Heart left ventricle (tissue), 13 donors: Measurements from ENCODE around the gene ATP7A.
A peak's percentile ranks its signal among the peaks of the same experiment; 100 is the strongest.

Experiments used
- CTCF ChIP-seq, 12 donors: fragments of 200-600 bp; sonication (generic) in 4 of 12; IDR thresholded peaks; one replicate each; pipeline versions ENCODE4 v1.5.0 to v1.8.0; 2018 to 2022; ENCODE audit warnings: antibody characterized with exemption in 12 of 12, mild to moderate bottlenecking in 5 of 12
- POLR2A ChIP-seq, 2 donors: fragments of 450-650 bp; IDR thresholded peaks; one replicate each; pipeline ENCODE4 v1.6.1; 2017; ENCODE audit warnings: antibody characterized with exemption in 2 of 2, mild to moderate bottlenecking in 2 of 2, moderate library complexity in 2 of 2
- donor health status: ischemic (EF 13 %, LVEDD 7.1; RV severe dilation, severe dysfunction).
- donor health status: DM: no; HTN: yes; CAD: no.
- donor health status: DM: no; HTN: no; CAD: no.
- donor health status: ischemic (EF 25% LVEDD 6.9; RV normal size, moderate dysfunction).
- donor health status: ischemic (EF 25% LVEDD 5.7; RV mildly dilated, moderate dysfunction).
- donor health status: ischemic (EF 35%, LVEDD 5.7; RV mildly dilated, moderate dysfunction).
- donor health status: nonischemic (EF 11% LVEDD 7.7; RV severe dilation, severe dysfunction).
- donor health status: DM: yes; HTN: yes; CAD: no.
- donor health status: PGD.
- donor health status: ischemic (EF 29% LVEDD 5.4; RV normal size, mild dysfunction).
- donor health status: nonischemic (EF 23%, LVEDD 6.1; RV moderate dilation, normal function).

GRCh38 chrX:77946571-77946970 lies 36.1 kb downstream of the ATP7A start:
- TF ChIP-seq CTCF (IDR thresholded peaks at IDR 0.05), result peak in 2 of 12 donors; percentile 6 to 33
- TF ChIP-seq POLR2A (IDR thresholded peaks at IDR 0.05), result no peak
